ENCODE results near the gene DNAH2. TPM values are rescaled to one million over a fixed set of nuclear protein-coding genes. Genes with fewer than 3 reads are reported as not detected.

DNAH2 gene
- total and polyA plus RNA-seq, 3 donors from 2014 or later: 11.7 to 24.9 (median 22.7) TPM

- no peak overlapping the region for H3K4me3 ChIP-seq
- TF ChIP-seq CTCF (IDR thresholded peaks at IDR 0.05) (no peak), POLR2A (IDR thresholded peaks at IDR 0.05) (no peak)
- WGBS, 2 donors: 94 to 95% methylated on average over 5 of the region's 5 CpGs
- intact Hi-C loops (cut with DNase I; ENCODE audit: low total_unique reads): no loop called here
- no peak for DNase-seq
- H3K4me1 ChIP-seq: no peaks in the 10 kb centered on the region
- no peaks in the 10 kb centered on the region for H3K9me3 ChIP-seq
- H3K27me3 ChIP-seq: no peaks in the 10 kb centered on the region
- no peak overlapping the region for H3K27ac ChIP-seq
- no peaks in the 10 kb centered on the region for H3K36me3 ChIP-seq (ENCODE audit: low read depth, missing control alignments)
Measured at GRCh38 chr17:7790150-7790549, 72.6 kb downstream of the DNAH2 start.

- no peaks in the 10 kb centered on the region for H3K9me3 ChIP-seq
- no peaks in the 10 kb centered on the region for H3K36me3 ChIP-seq (ENCODE audit: low read depth, missing control alignments)
- H3K27me3 ChIP-seq: no peaks in the 10 kb centered on the region
- no peaks in the 10 kb centered on the region for H3K4me1 ChIP-seq
- DNase-seq: no peak
- intact Hi-C loops (cut with DNase I; ENCODE audit: low total_unique reads): no loop called here
- no peak overlapping the region for H3K27ac ChIP-seq
- H3K4me3 ChIP-seq: no peak overlapping the region
- TF ChIP-seq POLR2A (IDR thresholded peaks at IDR 0.05) (no peak), CTCF (IDR thresholded peaks at IDR 0.05) (no peak)
- WGBS, 2 donors: 89 to 92% methylated on average over 15 to 17 of the region's 17 CpGs
Measured at GRCh38 chr17:7792611-7793010, 75.1 kb downstream of the DNAH2 start.

- no peaks in the 10 kb centered on the region for H3K4me1 ChIP-seq
- no peak overlapping the region for H3K4me3 ChIP-seq
- intact Hi-C loops (cut with DNase I; ENCODE audit: low total_unique reads): no loop called here
- TF ChIP-seq POLR2A (IDR thresholded peaks at IDR 0.05): no peak
- TF ChIP-seq CTCF (IDR thresholded peaks at IDR 0.05): no peak
- WGBS, 2 donors: 45 to 56% methylated on average over 17 to 19 of the region's 19 CpGs
- H3K9me3 ChIP-seq: no peaks in the 10 kb centered on the region
- DNase-seq: no peak
- H3K27ac ChIP-seq: no peak overlapping the region
- no peaks in the 10 kb centered on the region for H3K36me3 ChIP-seq (ENCODE audit: low read depth, missing control alignments)
- H3K27me3 ChIP-seq: no peaks in the 10 kb centered on the region
Measured at GRCh38 chr17:7794075-7794663, 76.6 kb downstream of the DNAH2 start.

GRCh38 chr17:7797976-7798375 is 80.4 kb downstream of the DNAH2 start:
- Histone ChIP-seq H3K27ac (no peak overlapping the region), H3K4me3 (no peak overlapping the region), H3K4me1 (no peaks in the 10 kb centered on the region), H3K36me3 (ENCODE audit: low read depth, missing control alignments) (no peaks in the 10 kb centered on the region), H3K27me3 (no peaks in the 10 kb centered on the region), H3K9me3 (no peaks in the 10 kb centered on the region)
- WGBS, 2 donors: 93 to 95% methylated on average over 13 of the region's 13 CpGs
- intact Hi-C loops (cut with DNase I; ENCODE audit: low total_unique reads): no loop called here
- TF ChIP-seq CTCF (IDR thresholded peaks at IDR 0.05) (no peak), POLR2A (IDR thresholded peaks at IDR 0.05) (no peak)
- DNase-seq: no peak

GRCh38 chr17:7798839-7799238 is 81.3 kb downstream of the DNAH2 start:
- Histone ChIP-seq H3K4me1 (no peaks in the 10 kb centered on the region), H3K27ac (no peak overlapping the region), H3K9me3 (no peaks in the 10 kb centered on the region), H3K36me3 (ENCODE audit: low read depth, missing control alignments) (no peaks in the 10 kb centered on the region), H3K4me3 (no peak overlapping the region), H3K27me3 (no peaks in the 10 kb centered on the region)
- WGBS, 2 donors: 72 to 78% methylated on average over 13 of the region's 13 CpGs
- TF ChIP-seq CTCF (IDR thresholded peaks at IDR 0.05) (no peak), POLR2A (IDR thresholded peaks at IDR 0.05) (no peak)
- no peak for DNase-seq
- intact Hi-C loops (cut with DNase I; ENCODE audit: low total_unique reads): no loop called here

Measured in testis (tissue), 3 donors.